NCI-H2107 (cell line): ENCODE results near the gene COL5A1.

Experiments
- DNase-seq: peaks from one replicate; lab custom pipeline; 2025; lab: John Stamatoyannopoulos, UW

The COL5A1 gene

GRCh38 chr9:134875371-134875770 lies 233.8 kb downstream of the COL5A1 start:
- no peak for DNase-seq

DNA sequence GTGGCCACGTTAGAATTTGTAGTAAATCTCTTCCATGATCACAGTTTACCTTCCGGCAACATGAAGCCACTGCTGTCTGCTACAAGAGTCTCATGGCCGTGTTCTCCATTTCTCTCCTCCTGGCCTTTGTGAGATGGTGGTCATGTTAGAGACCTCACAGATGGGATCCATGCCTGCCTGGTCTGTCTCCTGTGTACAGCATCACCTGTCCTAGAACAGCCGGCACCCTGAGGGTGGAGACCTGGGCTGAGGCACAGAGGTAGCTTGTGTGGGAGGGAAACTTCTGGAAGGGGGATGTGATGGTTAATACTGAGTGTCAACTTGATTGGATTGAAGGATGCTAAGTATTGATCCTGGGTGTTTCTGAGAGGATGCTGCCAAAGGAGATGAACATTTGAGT lies 235.9 kb downstream of the COL5A1 start:
- DNase-seq: no peak

GRCh38 chr9:134879664-134880483 lies 238.3 kb downstream of the COL5A1 start:
- no peak for DNase-seq

DNA sequence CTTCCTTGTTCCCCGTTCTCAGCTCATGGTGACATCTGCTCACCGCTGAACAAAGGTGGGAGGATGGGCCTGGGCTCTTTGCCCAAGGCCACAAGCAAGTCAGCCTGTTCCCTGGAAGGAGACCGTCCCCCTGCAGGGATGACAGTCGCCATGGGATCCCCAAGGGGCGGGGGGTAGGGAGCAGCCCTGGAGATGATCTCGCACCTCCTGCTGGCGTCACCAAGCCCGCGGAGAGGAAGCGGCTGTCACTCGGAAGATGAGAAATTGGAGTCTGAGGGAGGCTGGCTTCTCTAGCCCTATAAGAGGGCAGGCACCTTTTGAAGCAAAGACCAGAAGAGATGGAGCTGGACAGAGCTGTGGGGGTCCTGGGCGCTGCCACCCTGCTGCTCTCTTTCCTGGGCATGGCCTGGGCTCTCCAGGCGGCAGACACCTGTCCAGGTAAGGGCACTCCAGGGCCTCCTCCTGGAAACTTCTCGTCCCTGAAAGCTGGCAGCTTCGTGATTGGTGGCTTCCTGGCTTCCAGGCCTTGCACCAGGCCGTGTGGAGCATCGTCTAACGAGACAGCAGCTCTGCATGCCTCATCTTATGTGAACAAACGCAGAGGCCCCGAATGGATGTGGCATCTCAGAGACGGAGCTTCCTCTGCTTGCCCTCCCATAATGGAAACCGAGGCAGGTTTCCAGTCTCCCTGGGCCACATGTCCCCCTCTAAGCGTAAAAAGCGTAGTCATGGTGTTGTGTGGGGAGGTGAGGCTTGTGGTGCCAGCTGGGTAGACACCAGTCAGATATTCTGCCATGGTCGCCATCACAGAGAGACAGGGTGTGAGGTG lies 239.1 kb downstream of the COL5A1 start, which contains the start of gene FCN2:
FCN2 (plus strand) TSS at position 327 of the 829 bp plus-strand sequence; CDS start at position 339, 12 bp downstream.
- DNase-seq: no peak

- no peak for DNase-seq
Observed at GRCh38 chr9:134881313-134881670, 239.7 kb downstream of the COL5A1 start.

DNA sequence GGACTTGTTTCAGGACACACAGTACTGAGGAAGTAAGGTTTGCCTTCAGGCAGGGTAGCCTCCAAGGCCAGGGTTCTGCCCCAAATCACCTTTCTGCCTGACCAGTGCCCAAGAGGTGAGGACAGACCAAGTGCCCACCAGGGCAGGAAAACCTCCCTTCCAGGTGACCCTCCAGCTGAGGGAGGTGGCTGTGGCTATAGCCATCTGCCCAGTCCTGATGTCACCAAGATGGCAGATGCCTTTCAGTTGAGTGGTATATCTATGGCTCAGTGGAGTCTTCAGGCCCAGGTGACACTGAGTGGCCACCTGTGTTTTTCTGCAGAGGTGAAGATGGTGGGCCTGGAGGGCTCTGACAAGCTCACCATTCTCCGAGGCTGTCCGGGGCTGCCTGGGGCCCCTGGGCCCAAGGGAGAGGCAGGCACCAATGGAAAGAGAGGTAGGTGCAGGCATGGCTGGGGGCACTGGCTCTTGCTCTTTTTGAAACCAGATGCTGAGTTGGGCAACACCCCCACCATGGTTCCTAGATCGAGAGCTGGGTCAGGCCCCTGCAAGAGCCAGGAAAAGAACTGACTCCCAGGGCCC lies 240.7 kb downstream of the COL5A1 start:
- DNase-seq: no peak

GRCh38 chr9:134883040-134883782 lies 241.6 kb downstream of the COL5A1 start:
- DNase-seq: no peak

GRCh38 chr9:134884492-134884891 lies 242.9 kb downstream of the COL5A1 start:
- no peak for DNase-seq

DNA sequence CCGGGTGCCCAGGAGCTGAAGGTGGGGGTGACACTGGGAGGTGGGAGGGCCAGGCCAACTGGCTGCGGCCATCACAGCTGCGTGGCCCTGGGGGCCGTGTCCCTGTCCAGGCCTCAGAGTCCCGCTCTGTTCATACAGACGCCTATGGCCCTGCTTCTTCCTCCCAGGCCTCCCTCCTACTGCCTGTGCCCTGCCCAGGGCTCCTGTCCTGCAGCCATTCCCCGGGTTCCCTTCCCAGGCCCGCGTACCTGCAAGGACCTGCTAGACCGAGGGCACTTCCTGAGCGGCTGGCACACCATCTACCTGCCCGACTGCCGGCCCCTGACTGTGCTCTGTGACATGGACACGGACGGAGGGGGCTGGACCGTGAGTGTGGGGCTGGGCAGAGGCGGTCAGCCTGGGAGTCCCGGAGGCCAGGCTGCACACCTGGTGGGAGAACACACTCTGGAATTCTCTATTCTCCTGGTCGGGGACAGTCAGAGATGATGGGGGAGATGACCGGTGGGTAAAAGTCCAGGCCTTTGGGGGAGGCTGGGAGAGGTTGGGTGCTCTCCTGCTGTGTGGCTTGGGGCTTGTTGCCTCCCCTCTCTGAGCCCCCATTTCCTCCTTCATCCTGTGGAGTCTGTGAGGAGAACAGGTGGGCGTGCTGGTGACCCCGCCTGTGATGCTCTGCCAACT lies 243.5 kb downstream of the COL5A1 start:
- DNase-seq: no peak

GRCh38 chr9:134885679-134886412 lies 244.2 kb downstream of the COL5A1 start:
- no peak for DNase-seq

GRCh38 chr9:134886413-134886913 lies 244.9 kb downstream of the COL5A1 start:
- DNase-seq: no peak

DNA sequence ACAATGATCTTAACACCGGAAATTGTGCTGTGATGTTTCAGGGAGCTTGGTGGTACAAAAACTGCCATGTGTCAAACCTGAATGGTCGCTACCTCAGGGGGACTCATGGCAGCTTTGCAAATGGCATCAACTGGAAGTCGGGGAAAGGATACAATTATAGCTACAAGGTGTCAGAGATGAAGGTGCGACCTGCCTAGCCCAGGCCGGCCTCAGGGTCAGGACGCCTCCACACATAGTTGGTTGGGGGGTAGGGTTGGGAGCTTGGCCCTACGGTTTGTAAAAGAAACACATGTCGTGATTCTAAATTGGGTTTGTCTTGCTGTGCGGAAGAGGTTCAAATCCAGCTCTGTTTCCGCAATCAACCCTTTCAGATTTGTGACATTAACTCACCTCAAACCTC lies 245.6 kb downstream of the COL5A1 start:
- no peak for DNase-seq

DNA sequence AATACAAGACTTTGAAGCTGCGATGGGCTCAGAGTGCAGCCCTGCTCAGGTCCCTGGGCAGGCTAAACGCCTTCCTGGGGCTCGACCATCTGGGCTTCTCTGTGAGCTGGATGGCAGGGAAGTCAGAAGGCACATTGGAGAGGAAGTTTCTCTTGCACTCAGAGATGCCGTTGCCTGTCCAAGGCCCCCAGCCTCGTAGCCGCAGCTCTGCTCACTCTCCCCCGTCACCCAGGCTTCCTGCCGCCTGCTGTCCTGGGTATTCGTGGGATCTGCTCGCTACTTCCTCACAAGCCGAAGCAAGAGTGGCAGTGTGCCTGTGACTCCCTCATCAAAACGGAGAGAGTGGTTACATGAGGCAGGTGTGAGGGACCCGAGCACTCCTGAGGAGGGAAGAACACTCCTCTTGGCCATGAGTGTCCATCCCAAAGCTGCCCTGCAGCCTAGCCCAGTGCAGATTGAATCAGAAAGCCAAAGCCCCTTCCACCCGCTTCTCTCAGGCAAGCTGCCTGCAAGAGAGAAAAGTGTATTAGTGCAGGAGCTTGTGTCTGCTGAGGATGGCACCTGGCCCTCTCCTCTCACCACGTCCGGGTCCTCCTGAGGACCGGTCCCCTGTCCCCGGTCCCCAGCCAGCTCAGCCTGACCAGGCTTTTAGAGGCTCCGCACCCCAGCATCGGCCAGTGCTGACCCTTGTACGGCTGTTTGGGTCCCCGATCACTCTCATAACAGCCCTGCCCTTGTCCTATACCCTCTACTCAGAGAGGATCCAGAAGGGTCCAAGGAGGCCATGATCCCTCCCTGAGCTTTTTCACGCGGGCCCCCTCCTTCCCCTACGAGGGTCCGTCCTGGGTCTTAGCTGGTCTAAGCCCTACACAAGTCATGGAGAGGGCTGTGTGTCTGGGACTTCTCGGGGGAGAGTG lies 246.3 kb downstream of the COL5A1 start:
- no peak for DNase-seq

- DNase-seq: no peak
Observed at GRCh38 chr9:134888603-134889190, 247.1 kb downstream of the COL5A1 start.

DNA sequence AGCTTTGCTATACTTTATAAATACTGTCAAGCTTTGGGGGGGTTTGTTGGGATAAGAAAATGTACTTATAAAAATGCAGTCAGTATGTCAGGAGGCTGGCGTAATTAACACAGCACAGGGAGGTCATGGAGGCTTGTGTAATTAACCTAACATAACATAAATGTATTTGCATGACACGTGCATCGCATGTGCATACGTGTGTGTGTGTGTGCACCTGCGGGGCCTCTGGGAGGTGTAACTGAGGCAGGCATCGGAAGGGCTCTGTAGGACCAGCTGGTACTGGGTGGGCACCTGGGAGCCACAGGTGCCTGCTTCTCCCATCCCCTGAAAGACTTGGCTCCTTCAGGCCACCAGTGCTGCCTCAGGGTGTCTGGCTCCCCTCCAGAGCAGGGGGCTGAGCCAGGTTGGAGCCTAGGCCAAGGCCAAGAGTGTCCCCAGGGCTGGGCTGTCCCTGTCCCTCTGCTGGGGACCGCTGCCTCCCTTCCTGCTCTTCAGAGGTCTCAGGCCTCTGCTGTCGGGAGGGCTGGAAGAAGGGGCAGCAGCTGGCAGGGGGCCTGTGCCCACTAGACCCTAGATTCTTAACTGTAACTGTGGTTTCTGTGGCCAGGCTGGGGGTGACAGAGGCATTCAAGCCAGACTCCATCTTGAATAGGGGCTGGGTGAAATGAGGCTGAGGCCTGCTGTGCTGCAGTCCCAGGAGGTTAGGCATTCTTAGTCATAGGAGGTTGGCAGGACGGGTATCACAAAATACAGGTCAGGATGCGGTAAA lies 248.0 kb downstream of the COL5A1 start:
- DNase-seq: no peak

- DNase-seq: no peak
Observed at GRCh38 chr9:134890155-134890495, 248.5 kb downstream of the COL5A1 start.

DNA sequence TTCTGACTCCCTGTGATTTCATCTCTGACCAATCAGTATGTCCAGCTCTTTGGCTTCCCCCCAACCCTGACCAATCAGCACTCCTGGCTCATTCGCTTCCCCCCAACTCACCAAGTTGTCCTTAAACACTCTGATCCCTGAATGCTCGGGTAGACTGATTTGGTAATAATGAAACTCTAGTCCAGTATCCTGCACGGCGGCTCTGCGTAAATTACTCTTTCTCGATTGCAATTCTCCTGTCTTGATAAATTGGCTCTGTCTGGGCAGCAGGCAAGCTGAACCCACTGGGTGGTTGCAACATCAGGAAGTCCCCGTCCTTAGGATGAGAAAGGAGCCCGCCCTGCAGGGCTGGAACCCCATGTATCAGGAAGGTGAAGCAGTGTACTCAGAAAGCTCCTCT lies 249.4 kb downstream of the COL5A1 start:
- DNase-seq: no peak

DNA sequence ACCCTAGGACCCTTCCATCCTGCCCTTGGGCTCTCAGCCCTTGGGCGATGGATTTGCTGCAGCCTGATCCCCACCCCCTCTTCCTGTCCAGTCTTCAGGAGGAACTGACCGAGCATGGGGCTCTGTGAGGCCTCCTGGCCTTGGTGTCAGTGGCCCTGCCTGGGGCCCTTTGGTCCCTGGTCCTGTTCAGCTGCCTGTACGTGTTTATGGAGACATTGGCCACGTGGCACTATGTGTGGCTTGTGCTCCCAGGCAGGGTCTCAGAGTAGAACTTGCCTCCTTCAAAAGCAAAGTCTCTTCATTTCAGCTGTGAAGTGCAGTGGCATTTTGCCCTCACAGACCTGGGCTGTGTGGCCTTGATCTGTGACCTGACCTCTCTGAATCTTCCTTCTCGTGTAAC lies 250.1 kb downstream of the COL5A1 start:
- no peak for DNase-seq
